HepG2 (cell line): Measurements from ENCODE around the gene TMEM190. TPM values are rescaled to one million over a fixed set of nuclear protein-coding genes. Genes with fewer than 3 reads are reported as not detected.

Experiments
- ASH2L ChIP-seq: fragments of 300-600, 200-600 bp; sonication (generic); IDR thresholded peaks from 2 replicates; pipeline ENCODE4 v1.7.0; 2017; ENCODE audit warnings: low read depth, mild to moderate bottlenecking, moderate library complexity, mixed read lengths, low read length; ENCODE audit not compliant: insufficient read length
- HES4 ChIP-seq: sonication (generic); formaldehyde crosslinking; IDR thresholded peaks from 2 replicates; pipeline ENCODE4 v1.9.0; 2021; ENCODE audit warnings: mild to moderate bottlenecking, missing genetic modification reagents, borderline replicate concordance
- HMG20A ChIP-seq: IDR thresholded peaks from 2 replicates; pipeline ENCODE4 v1.6.1; 2016; ENCODE audit warnings: borderline replicate concordance
- PCBP1 ChIP-seq: fragments of 200-400 bp; formaldehyde crosslinking; IDR thresholded peaks from 2 replicates; pipeline ENCODE4 v1.6.1; 2017; ENCODE audit warnings: mild to moderate bottlenecking, low read depth, low read length, borderline replicate concordance
- PHF8 ChIP-seq: sonication (generic); formaldehyde crosslinking; IDR thresholded peaks from 2 replicates; pipeline ENCODE4 v1.5.0; 2020; ENCODE audit warnings: missing genetic modification reagents
- POLR2A ChIP-seq, 2 experiments: IDR thresholded peaks; 2 replicates each; pipeline ENCODE4 v1.6.1; 2011; ENCODE audit warnings: low read depth in 2 of 2, low read length in 2 of 2, mild to moderate bottlenecking in 1 of 2, moderate library complexity in 1 of 2; ENCODE audit not compliant: insufficient read depth in 1 of 2
- RFX5 ChIP-seq: IDR thresholded peaks from 2 replicates; pipeline ENCODE4 v1.6.1; 2011; ENCODE audit warnings: low read depth, low read length, improper control_type of control experiment
- RNF2 ChIP-seq: fragments of 450-650 bp; conservative IDR thresholded peaks from 2 replicates; pipeline ENCODE4 v1.6.1; 2016; ENCODE audit warnings: low read depth
- SALL1 ChIP-seq: sonication (generic); formaldehyde crosslinking; IDR thresholded peaks from 2 replicates; pipeline ENCODE4 v1.8.0; 2022; ENCODE audit warnings: mild to moderate bottlenecking, missing genetic modification reagents
- TCF12 ChIP-seq, 2 experiments: fragments of 450-650 bp in 1 of 2; sonication (generic) in 1 of 2; formaldehyde crosslinking in 1 of 2; IDR thresholded peaks; 2 replicates each; pipeline versions ENCODE4 v1.6.1 to v1.8.0; 2017 to 2022; ENCODE audit warnings: antibody characterized with exemption in 1 of 2, mild to moderate bottlenecking in 1 of 2, missing genetic modification reagents in 1 of 2, moderate library complexity in 1 of 2
- TP53 ChIP-seq: sonication (generic); formaldehyde crosslinking; conservative IDR thresholded peaks from 2 replicates; pipeline ENCODE4 v1.4.0; 2020; ENCODE audit warnings: missing genetic modification reagents
- TRIM24 ChIP-seq: sonication (generic); formaldehyde crosslinking; IDR thresholded peaks from 2 replicates; pipeline ENCODE4 v1.8.0; 2022; ENCODE audit warnings: mild to moderate bottlenecking, missing genetic modification reagents
- YY1 ChIP-seq: IDR thresholded peaks from 2 replicates; pipeline ENCODE4 v1.6.1; 2011; ENCODE audit warnings: low read length, low read depth, moderate library complexity, mild to moderate bottlenecking; ENCODE audit not compliant: insufficient read depth, insufficient replicate concordance
- ZBTB8A ChIP-seq: sonication (generic); formaldehyde crosslinking; IDR thresholded peaks from 2 replicates; pipeline ENCODE4 v1.4.0; 2020; ENCODE audit warnings: mild to moderate bottlenecking, low read depth, missing genetic modification reagents, borderline replicate concordance
- ZFP41 ChIP-seq: sonication (generic); formaldehyde crosslinking; IDR thresholded peaks from 2 replicates; pipeline ENCODE4 v1.4.0; 2020; ENCODE audit warnings: mild to moderate bottlenecking, missing genetic modification reagents, borderline replicate concordance
- ZKSCAN8 ChIP-seq: IDR thresholded peaks from 2 replicates; pipeline ENCODE4 v1.6.1; 2016; ENCODE audit warnings: borderline replicate concordance, missing genetic modification reagents, missing compliant biosample characterization
- ZNF235 ChIP-seq: sonication (generic); formaldehyde crosslinking; IDR thresholded peaks from 2 replicates; pipeline ENCODE4 v1.8.1; 2023; ENCODE audit warnings: mild to moderate bottlenecking, missing genetic modification reagents, borderline replicate concordance
- ZNF446 ChIP-seq: sonication (generic); formaldehyde crosslinking; IDR thresholded peaks from 2 replicates; pipeline ENCODE4 v1.5.0; 2020; ENCODE audit warnings: mild to moderate bottlenecking, missing genetic modification reagents
- ZNF879 ChIP-seq: sonication (generic); formaldehyde crosslinking; IDR thresholded peaks from 2 replicates; pipeline ENCODE4 v1.8.1; 2023; ENCODE audit warnings: missing genetic modification reagents
- polyA plus RNA-seq, 8 experiments: library from polyadenylated mRNA; depleted of rRNA in 3 of 8; stranded (reverse) in 7 of 8; unstranded in 1 of 8; fragments of >200 nt; fragmentation: Illumina TruSeq in 4 of 8; extraction: Trizol in 4 of 8; gene quantifications; 2 replicates each; pipeline versions ENCODE4 v1.2.1 to v1.2.3, GENCODE V29; 2011 to 2016; ENCODE audit warnings: low read depth in 4 of 8, missing spikeins in 1 of 8, mixed read lengths in 1 of 8; ENCODE audit not compliant: insufficient read depth in 1 of 8
- total RNA-seq, 5 experiments: library from RNA; depleted of rRNA; stranded (reverse); fragments of >200 nt; fragmentation: Illumina TruSeq; extraction: Trizol; gene quantifications; 2 replicates each; pipeline ENCODE4 v1.2.3, GENCODE V29; 2016; ENCODE audit warnings: low read depth in 1 of 5
- TF ChIP-seq, protein P1 (sequence below): sonication (generic); formaldehyde crosslinking; IDR thresholded peaks from 2 replicates; pipeline ENCODE4 v1.5.0; 2020; ENCODE audit warnings: missing genetic modification reagents
- TF ChIP-seq, protein P2 (sequence below): sonication (generic); formaldehyde crosslinking; IDR thresholded peaks from 2 replicates; pipeline ENCODE4 v1.5.1; 2020; ENCODE audit warnings: missing genetic modification reagents, mild to moderate bottlenecking, borderline replicate concordance
- TF ChIP-seq, protein P3 (sequence below): sonication (generic); formaldehyde crosslinking; conservative IDR thresholded peaks from 2 replicates; pipeline ENCODE4 v1.4.0; 2020; ENCODE audit warnings: missing genetic modification reagents

TMEM190 gene
- total and polyA plus RNA-seq, 2 of the 13 experiments (the other 11 are each of a cell fraction or from before 2014, with no cell fraction given): 0.35 to 0.83 TPM

DNA sequence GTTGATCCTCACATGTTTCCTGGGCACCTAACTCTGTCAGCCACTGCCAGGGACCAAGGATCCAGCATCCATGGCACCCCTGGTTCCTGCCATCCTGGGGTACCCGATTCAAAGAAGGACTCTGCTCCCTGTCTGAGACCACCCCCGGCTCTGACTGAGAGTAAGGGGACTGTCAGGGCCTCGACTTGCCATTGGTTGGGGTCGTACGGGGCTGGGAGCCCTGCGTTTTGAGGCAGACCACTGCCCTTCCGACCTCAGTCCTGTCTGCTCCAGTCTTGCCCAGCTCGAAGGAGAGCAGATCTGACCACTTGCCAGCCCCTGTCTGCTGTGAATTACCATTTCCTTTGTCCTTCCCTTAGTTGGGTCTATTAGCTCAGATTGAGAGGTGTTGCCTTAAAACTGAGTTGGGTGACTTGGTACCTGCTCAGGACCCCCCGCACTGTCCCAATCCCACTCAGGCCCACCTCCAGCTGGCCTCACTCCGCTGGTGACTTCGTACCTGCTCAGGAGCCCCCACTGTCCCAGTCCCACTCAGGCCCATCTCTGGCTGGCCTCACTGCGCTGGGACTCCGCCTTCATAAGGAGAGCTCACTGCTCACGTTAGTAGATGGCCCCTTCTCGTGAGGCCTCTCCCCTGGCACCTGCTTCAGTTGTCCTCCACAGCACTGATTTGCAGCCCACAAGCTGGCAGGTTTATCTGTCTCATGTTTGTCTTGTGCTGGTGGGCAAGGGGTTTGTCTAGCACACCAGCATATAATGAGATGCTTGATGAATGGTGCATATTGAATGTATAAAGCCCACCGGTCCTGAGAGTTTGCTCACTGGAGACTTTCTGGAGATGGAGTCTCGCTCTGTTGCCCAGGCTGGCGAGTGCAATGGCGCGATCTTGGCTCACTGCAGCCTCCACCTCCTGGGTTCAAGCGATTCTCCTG lies 13.0 kb downstream of the TMEM190 start (continued):
- TF ChIP-seq, protein P1, sequence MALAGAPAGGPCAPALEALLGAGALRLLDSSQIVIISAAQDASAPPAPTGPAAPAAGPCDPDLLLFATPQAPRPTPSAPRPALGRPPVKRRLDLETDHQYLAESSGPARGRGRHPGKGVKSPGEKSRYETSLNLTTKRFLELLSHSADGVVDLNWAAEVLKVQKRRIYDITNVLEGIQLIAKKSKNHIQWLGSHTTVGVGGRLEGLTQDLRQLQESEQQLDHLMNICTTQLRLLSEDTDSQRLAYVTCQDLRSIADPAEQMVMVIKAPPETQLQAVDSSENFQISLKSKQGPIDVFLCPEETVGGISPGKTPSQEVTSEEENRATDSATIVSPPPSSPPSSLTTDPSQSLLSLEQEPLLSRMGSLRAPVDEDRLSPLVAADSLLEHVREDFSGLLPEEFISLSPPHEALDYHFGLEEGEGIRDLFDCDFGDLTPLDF (CRISPR knock-in tag): no peak
- TF ChIP-seq PCBP1 (no peak), POLR2A (IDR thresholded peaks at IDR 0.05; ENCODE audit: insufficient read depth in 1 of 2, low read depth in 2 of 2, low read length in 2 of 2) (peak in 1 of 2 experiments; percentile 37; a peak in 2 of 4 replicates), TP53 (CRISPR knock-in tag) (no peak), TRIM24 (CRISPR knock-in tag) (no peak), YY1 (no peak), HMG20A (CRISPR knock-in tag) (no peak), HES4 (CRISPR knock-in tag) (no peak), PHF8 (CRISPR knock-in tag) (no peak), ZNF235 (no peak), SALL1 (CRISPR knock-in tag) (0 out of 2 replicates have a peak, but pooled peaks have one; percentile 28), ZNF879 (no peak), RFX5 (no peak), ZNF446 (no peak), ZFP41 (CRISPR knock-in tag) (no peak), ZKSCAN8 (CRISPR knock-in tag) (no peak), TCF12 (IDR thresholded peaks at IDR 0.05) (no peak), TCF12 (CRISPR knock-in tag; IDR thresholded peaks at IDR 0.05) (no peak), ZBTB8A (no peak), ASH2L (no peak), RNF2 (no peak)
- TF ChIP-seq, protein P2, sequence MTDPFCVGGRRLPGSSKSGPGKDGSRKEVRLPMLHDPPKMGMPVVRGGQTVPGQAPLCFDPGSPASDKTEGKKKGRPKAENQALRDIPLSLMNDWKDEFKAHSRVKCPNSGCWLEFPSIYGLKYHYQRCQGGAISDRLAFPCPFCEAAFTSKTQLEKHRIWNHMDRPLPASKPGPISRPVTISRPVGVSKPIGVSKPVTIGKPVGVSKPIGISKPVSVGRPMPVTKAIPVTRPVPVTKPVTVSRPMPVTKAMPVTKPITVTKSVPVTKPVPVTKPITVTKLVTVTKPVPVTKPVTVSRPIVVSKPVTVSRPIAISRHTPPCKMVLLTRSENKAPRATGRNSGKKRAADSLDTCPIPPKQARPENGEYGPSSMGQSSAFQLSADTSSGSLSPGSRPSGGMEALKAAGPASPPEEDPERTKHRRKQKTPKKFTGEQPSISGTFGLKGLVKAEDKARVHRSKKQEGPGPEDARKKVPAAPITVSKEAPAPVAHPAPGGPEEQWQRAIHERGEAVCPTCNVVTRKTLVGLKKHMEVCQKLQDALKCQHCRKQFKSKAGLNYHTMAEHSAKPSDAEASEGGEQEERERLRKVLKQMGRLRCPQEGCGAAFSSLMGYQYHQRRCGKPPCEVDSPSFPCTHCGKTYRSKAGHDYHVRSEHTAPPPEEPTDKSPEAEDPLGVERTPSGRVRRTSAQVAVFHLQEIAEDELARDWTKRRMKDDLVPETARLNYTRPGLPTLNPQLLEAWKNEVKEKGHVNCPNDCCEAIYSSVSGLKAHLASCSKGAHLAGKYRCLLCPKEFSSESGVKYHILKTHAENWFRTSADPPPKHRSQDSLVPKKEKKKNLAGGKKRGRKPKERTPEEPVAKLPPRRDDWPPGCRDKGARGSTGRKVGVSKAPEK (CRISPR knock-in tag): no peak
- TF ChIP-seq, protein P3, sequence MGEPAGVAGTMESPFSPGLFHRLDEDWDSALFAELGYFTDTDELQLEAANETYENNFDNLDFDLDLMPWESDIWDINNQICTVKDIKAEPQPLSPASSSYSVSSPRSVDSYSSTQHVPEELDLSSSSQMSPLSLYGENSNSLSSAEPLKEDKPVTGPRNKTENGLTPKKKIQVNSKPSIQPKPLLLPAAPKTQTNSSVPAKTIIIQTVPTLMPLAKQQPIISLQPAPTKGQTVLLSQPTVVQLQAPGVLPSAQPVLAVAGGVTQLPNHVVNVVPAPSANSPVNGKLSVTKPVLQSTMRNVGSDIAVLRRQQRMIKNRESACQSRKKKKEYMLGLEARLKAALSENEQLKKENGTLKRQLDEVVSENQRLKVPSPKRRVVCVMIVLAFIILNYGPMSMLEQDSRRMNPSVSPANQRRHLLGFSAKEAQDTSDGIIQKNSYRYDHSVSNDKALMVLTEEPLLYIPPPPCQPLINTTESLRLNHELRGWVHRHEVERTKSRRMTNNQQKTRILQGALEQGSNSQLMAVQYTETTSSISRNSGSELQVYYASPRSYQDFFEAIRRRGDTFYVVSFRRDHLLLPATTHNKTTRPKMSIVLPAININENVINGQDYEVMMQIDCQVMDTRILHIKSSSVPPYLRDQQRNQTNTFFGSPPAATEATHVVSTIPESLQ (CRISPR knock-in tag): no peak
